HepG2 (cell line): Measurements from ENCODE around the gene ATP6V0A1. TPM values are rescaled to one million over a fixed set of nuclear protein-coding genes. Genes with fewer than 3 reads are reported as not detected.
A peak's percentile ranks its signal among the peaks of the same experiment; 100 is the strongest.

ENCODE experiments used
- ATAC-seq: fragments of 200-7000 bp; cut with Tn5 transposase; 3 replicates; pipeline ENCODE4 v1.9.1; 2020; ENCODE audit warnings: mild to moderate bottlenecking, moderate library complexity
- BruUV-seq: library from RNA; stranded (reverse); fragments of 400-500 nt; replicated peaks from 2 replicates; lab custom pipeline; 2021; lab: Mats Ljungman, UMichigan
- CTCF ChIA-PET: fragments of 300-600 bp; formaldehyde crosslinking; extraction: SDS; loops from one replicate; lab custom pipeline; 2021; ENCODE audit warnings: low total read pairs, inconsistent platforms, low intra/inter-chr PET ratio; lab: Yijun Ruan, JAX
- POLR2A ChIA-PET: fragments of 350-600 bp; sonication (Branson Sonifier 250); formaldehyde crosslinking; loops from one replicate; lab custom pipeline; 2020; ENCODE audit warnings: antibody characterized with exemption, inconsistent platforms; lab: Yijun Ruan, JAX
- DNase-seq: peaks from one replicate; pipeline ENCODE4 v3.0.0-alpha.2; 2015; ENCODE audit warnings: low spot score
- FAIRE-seq: peaks from 3 replicates; lab custom pipeline; 2011; peaks lifted over from hg19 to GRCh38; lab: Jason Lieb, UNC
- H2AFZ ChIP-seq: one replicate; pipeline ENCODE4 v1.6.1; 2011; ENCODE audit warnings: low read length, inconsistent platforms
- H3K27ac ChIP-seq: fragments of 300-600 bp; 3 replicates; pipeline ENCODE4 v1.8.0; 2011; ENCODE audit warnings: mixed run types, mild to moderate bottlenecking, mixed read lengths, low read length, inconsistent platforms; ENCODE audit not compliant: insufficient read depth; ENCODE audit errors: extremely low read length
- H3K27me3 ChIP-seq, 2 experiments: fragments of 200-600 bp in 1 of 2; 2 replicates in 1 of 2; 3 replicates in 1 of 2; pipeline versions ENCODE4 v1.6.0 to v1.8.0; 2011; ENCODE audit warnings: low read length in 2 of 2, mild to moderate bottlenecking in 2 of 2, moderate library complexity in 2 of 2, inconsistent platforms in 1 of 2; ENCODE audit not compliant: insufficient read depth in 2 of 2, control insufficient read depth in 1 of 2
- H3K36me3 ChIP-seq, 2 experiments: fragments of 200-600 bp in 1 of 2; replicated peaks in 1 of 2; 2 replicates in 1 of 2; 3 replicates in 1 of 2; pipeline versions ENCODE4 v1.5.1 to v1.8.0; 2011; ENCODE audit warnings: low read length in 2 of 2, inconsistent platforms in 1 of 2; ENCODE audit not compliant: insufficient read depth in 2 of 2, control insufficient read depth in 1 of 2
- H3K4me1 ChIP-seq: 2 replicates; pipeline ENCODE4 v1.5.1; 2012; ENCODE audit warnings: low read length, inconsistent platforms; ENCODE audit not compliant: insufficient read depth
- H3K4me2 ChIP-seq: 2 replicates; pipeline ENCODE4 v1.6.0; 2011; ENCODE audit warnings: low read depth, low read length, inconsistent platforms
- H3K4me3 ChIP-seq, 3 experiments: fragments of 200-600 bp in 1 of 3; sonication (generic), shearing (Covaris generic) in 1 of 3; replicated peaks in 1 of 3; 2 replicates each; pipeline ENCODE4 v1.5.1; 2011 to 2016; ENCODE audit warnings: low read length in 3 of 3, inconsistent platforms in 2 of 3, low read depth in 2 of 3, mild to moderate bottlenecking in 2 of 3, control low read depth in 1 of 3, mixed read lengths in 1 of 3; ENCODE audit not compliant: insufficient read depth in 1 of 3
- H3K79me2 ChIP-seq: one replicate; pipeline ENCODE4 v1.6.1; 2011; ENCODE audit warnings: low read length, inconsistent platforms; ENCODE audit not compliant: insufficient read depth
- H3K9ac ChIP-seq: 2 replicates; pipeline ENCODE4 v1.6.0; 2011; ENCODE audit warnings: mild to moderate bottlenecking, low read depth, low read length, inconsistent platforms; ENCODE audit not compliant: insufficient read depth
- H3K9me3 ChIP-seq: 2 replicates; pipeline ENCODE4 v1.5.1; 2012; ENCODE audit warnings: mild to moderate bottlenecking, low read length
- H4K20me1 ChIP-seq: 2 replicates; pipeline ENCODE4 v1.6.0; 2011; ENCODE audit warnings: inconsistent platforms, mild to moderate bottlenecking, low read length, moderate library complexity; ENCODE audit not compliant: insufficient read depth
- ATF5 ChIP-seq: sonication (generic); formaldehyde crosslinking; IDR thresholded peaks from 2 replicates; pipeline ENCODE4 v1.4.0; 2020; ENCODE audit warnings: mild to moderate bottlenecking, low read depth, missing genetic modification reagents
- BCL6 ChIP-seq: IDR thresholded peaks from 2 replicates; pipeline ENCODE4 v1.6.1; 2016; ENCODE audit warnings: missing genetic modification reagents, missing compliant biosample characterization
- FOXA1 ChIP-seq, 2 experiments: fragments of 450-650 bp in 1 of 2; sonication (generic) in 1 of 2; formaldehyde crosslinking in 1 of 2; IDR thresholded peaks; 2 replicates each; pipeline versions ENCODE4 v1.4.0 to v1.6.1; 2016 to 2020; ENCODE audit warnings: missing genetic modification reagents in 1 of 2
- FOXA3 ChIP-seq: IDR thresholded peaks from 2 replicates; pipeline ENCODE4 v1.6.1; 2016; ENCODE audit warnings: missing genetic modification reagents, missing compliant biosample characterization
- MEIS1 ChIP-seq: sonication (generic); formaldehyde crosslinking; IDR thresholded peaks from 2 replicates; pipeline ENCODE4 v1.9.0; 2021; ENCODE audit warnings: mild to moderate bottlenecking, missing genetic modification reagents, moderate library complexity, borderline replicate concordance
- PAXIP1 ChIP-seq: sonication (generic); formaldehyde crosslinking; conservative IDR thresholded peaks from 2 replicates; pipeline ENCODE4 v1.4.0; 2020; ENCODE audit warnings: mild to moderate bottlenecking, missing genetic modification reagents, moderate library complexity
- SAP130 ChIP-seq: IDR thresholded peaks from 2 replicates; pipeline ENCODE4 v1.6.1; 2016; ENCODE audit warnings: low read depth
- SOX13 ChIP-seq, 3 experiments: fragments of 450-650 bp in 1 of 3; sonication (generic) in 1 of 3; formaldehyde crosslinking in 1 of 3; IDR thresholded peaks in 2 of 3; conservative IDR thresholded peaks in 1 of 3; 2 replicates each; pipeline versions ENCODE4 v1.5.0 to v1.6.1; 2016 to 2020; ENCODE audit warnings: antibody characterized with exemption in 1 of 3, mild to moderate bottlenecking in 1 of 3, missing compliant biosample characterization in 1 of 3, missing genetic modification reagents in 1 of 3, moderate library complexity in 1 of 3
- WGBS: methylation state at CpG from one replicate; pipeline ENCODE4 v1.1.6; 2017; ENCODE audit warnings: low lambda C conversion rate; 5-methylcytosine and 5-hydroxymethylcytosine counted together
- in situ Hi-C: cut with HindIII; loops from 2 replicates; pipeline ENCODE4 v1.10.0; 2017; ENCODE audit warnings: low pct_unique_long_range_greater_than_20kb; ENCODE audit not compliant: extremely low pct_ligation_motif_present
- intact Hi-C: fragments of 100-400 bp; cut with micrococcal nuclease; formaldehyde crosslinking; loops from one replicate; pipeline ENCODE4 v1.10.0; 2022; ENCODE audit not compliant: unreplicated experiment
- polyA plus RNA-seq, 8 experiments: library from polyadenylated mRNA; depleted of rRNA in 3 of 8; stranded (reverse) in 7 of 8; unstranded in 1 of 8; fragments of >200 nt; fragmentation: Illumina TruSeq in 4 of 8; extraction: Trizol in 4 of 8; gene quantifications; 2 replicates each; pipeline versions ENCODE4 v1.2.1 to v1.2.3, GENCODE V29; 2011 to 2016; ENCODE audit warnings: low read depth in 4 of 8, missing spikeins in 1 of 8, mixed read lengths in 1 of 8; ENCODE audit not compliant: insufficient read depth in 1 of 8
- total RNA-seq, 5 experiments: library from RNA; depleted of rRNA; stranded (reverse); fragments of >200 nt; fragmentation: Illumina TruSeq; extraction: Trizol; gene quantifications; 2 replicates each; pipeline ENCODE4 v1.2.3, GENCODE V29; 2016; ENCODE audit warnings: low read depth in 1 of 5

The ATP6V0A1 gene
- total and polyA plus RNA-seq, 2 of the 13 experiments (the other 11 are each of a cell fraction or from before 2014, with no cell fraction given), result 27.9 to 54.1 TPM

- Histone ChIP-seq H3K36me3 (peaks cover 18 to 59% of the 10 kb centered on the region in 2 experiments), H3K4me3 (no peak overlapping the region), H3K9ac (no peak overlapping the region), H3K9me3 (no peaks in the 10 kb centered on the region), H3K79me2 (peaks cover 7% of the 10 kb centered on the region), H2AFZ (no peak overlapping the region), H3K27ac (no peak overlapping the region), H3K4me2 (no peak overlapping the region), H4K20me1 (no peaks in the 10 kb centered on the region), H3K4me1 (peaks cover 62% of the 10 kb centered on the region), H3K27me3 (no peaks in the 10 kb centered on the region)
- no peak for ATAC-seq
- TF ChIP-seq PAXIP1 (CRISPR knock-in tag), result 0 out of 2 replicates have a peak, but pooled peaks have one; percentile 20
- TF ChIP-seq FOXA3, result peak; percentile 19; the same call in 1 of the 2 replicates
- no peak for TF ChIP-seq ATF5 (CRISPR knock-in tag)
- no peak for TF ChIP-seq SOX13 (IDR thresholded peaks at IDR 0.05)
- TF ChIP-seq SOX13 (CRISPR knock-in tag; conservative IDR thresholded peaks at IDR 0.05 in 1 of 2, IDR thresholded peaks at IDR 0.05 in 1 of 2), result peak in 1 of 2 experiments; percentile 28; a peak in 1 of 4 replicates
- TF ChIP-seq BCL6 (CRISPR knock-in tag), result 0 out of 2 replicates have a peak, but pooled peaks have one; percentile 17
- TF ChIP-seq FOXA1 (IDR thresholded peaks at IDR 0.05), result no peak
- 0 out of 2 replicates have a peak, but pooled peaks have one; percentile 26 for TF ChIP-seq FOXA1 (CRISPR knock-in tag; IDR thresholded peaks at IDR 0.05)
- TF ChIP-seq SAP130, result 0 out of 2 replicates have a peak, but pooled peaks have one; percentile 25
- TF ChIP-seq MEIS1 (CRISPR knock-in tag), result no peak
- in situ Hi-C loops (no loop called here), intact Hi-C loops (no loop called here)
- CTCF ChIA-PET, result no interaction called here
- DNase-seq, result peak; percentile 45
- no TSS peak for BruUV-seq
- POLR2A ChIA-PET, result interaction anchor here (1.4 to 2.2 kb wide), 2 partner anchors 9 to 79 kb away, joined by 3 to 7 read pairs; partner anchors contain the start of genes ATP6V0A1 and STAT3
- FAIRE-seq, result no peak
- WGBS, result 16% methylated on average over 5 of the region's 5 CpGs
These were observed 9.2 kb downstream of the ATP6V0A1 start for GRCh38 chr17:42467889-42468288.
